ENCODE results near the gene SPAG6.

The SPAG6 gene

GRCh38 chr10:22437620-22438588, 92.6 kb downstream of the SPAG6 start:
- DNase-seq, result no peak

DNA sequence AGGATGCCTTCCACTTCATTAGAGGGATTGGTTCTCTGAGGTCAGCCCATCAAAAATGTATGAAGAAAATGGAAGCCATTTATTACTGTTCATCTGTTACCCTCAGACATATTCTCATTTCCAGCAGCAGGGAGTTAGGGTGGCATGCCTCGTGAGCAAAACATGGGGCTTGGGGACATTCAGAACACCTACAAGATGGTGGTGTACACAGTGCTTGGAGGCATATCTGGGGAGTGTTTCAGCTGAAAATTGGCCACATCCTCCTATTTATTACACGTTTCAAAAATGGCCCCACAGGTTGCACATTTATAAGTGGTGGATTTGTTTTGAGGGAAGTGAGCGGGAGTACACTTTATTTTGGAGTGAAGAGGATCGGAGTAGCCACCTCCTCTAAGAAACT, 93.4 kb downstream of the SPAG6 start:
- no peak for DNase-seq

DNA sequence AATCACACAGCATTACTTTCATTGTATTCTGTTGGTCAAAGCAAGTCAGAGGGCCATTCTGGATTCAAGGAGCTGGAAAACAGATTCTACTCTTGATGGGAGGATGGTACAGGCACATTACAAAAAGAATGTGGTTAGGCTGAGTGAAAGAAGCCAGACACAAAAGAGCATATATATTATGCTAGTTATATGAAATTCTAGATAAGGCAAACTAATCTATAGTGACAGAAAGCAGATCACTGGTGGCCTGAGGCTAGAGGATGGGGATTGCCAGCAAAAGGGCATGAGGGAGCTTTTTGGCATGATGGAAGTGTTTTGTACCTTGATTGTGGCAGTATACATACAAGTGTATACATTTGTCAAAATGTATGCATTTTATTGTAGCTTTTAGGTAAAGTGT, 96.8 kb downstream of the SPAG6 start:
- DNase-seq, result no peak

- no peak for DNase-seq
Observed at GRCh38 chr10:22442468-22442867, 97.2 kb downstream of the SPAG6 start.

DNA sequence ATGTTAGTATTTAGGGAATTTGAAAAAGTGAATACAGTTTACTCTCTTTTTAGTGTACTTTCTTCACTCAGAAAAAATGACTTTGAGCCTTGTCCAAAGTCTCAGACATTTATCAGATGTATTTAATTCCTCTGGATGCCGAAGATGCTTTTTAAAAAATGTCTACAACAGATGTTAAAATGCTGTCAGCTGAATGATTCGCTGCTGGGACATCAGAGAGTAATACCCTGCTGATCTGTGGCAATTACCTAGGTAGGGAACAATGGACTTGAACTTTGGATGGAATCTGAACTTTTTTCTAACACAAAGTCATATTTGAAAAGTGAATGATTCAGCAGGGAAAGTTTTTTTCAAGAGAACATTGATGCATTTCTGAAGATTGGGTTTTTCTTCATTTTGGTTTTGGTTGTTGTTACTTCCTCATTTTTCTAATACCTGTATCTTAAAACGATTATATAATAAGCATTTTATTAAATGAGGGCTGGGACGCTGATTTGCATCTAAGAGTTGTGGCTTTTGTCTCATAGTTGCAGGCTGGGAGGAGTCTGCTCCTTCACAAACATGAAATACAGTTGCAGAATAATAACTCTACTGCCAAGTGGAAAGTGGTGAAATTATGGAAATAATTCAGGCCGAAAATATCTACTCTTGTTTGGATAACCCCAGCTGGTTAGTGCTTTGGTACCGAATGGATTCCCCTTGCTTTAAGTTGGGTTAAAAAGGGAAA, 98.0 kb downstream of the SPAG6 start:
- DNase-seq, result no peak

DNA sequence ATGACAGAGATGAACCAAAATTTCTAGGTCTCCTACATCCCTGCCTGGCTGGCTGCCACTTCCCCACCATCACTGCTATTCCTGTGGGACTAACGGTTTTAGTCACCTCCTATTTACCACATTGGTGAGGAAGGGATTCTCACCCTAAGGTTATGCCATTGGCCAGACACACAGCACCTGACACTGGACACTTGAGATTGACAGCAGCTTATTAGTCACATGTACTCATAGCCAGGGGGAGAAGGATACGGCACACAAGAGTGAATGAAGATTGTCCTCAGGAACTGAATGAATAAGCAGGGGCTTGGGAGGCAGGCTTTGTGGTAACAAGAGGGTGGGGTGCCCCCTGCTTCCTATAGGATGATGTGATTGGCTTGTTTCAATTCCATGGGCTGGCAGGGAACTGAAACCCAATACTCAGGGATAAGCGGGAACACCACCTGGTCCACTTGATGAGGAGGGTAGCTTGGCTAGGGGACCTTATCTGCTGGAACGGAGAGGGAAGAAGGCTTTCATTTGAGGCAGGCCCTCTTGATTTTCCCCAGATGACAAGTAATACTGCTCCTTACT, 99.0 kb downstream of the SPAG6 start:
- peak; percentile 55 to 85 for DNase-seq

GRCh38 chr10:22445495-22445894, 100.2 kb downstream of the SPAG6 start:
- peak in 1 of 2 experiments; percentile 1 for DNase-seq

DNA sequence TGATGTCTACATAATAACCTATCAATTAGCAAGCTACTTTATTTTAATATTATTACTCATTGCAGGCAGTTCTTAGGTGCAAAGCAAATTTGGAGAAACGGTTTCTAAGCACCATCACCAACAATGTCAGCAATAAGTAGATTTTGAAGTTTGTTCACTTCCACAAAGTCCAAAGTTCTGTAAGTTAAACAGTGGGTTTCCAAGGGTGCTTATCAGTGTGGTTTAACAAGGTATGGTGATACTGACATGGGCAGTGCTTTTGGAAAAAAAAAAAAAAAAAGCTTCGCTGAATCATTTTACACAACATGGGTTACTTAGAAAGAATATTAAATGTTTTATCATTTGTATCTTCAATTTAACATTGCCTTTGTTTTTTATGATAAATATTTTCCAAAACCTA, 101.8 kb downstream of the SPAG6 start:
- DNase-seq, result no peak

DNA sequence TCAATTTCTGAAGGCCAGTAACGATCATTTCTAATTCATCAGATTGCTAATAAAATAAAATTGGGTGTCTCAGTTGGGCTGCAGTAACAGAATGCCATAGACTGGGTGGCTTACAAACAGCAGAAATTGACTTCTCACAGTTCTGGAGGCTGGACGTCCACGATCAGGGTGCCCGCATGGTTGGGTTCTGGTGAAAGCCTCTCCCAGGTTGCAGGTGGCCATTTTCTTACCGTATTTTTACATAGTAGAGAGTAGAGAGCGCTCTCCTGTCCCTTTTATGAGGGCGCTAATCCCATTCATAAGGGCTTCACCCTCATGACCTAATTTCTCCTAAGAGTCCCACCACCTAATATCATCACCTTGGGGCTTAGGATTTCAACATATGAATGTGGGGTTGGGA, 106.0 kb downstream of the SPAG6 start:
- no peak for DNase-seq

GRCh38 chr10:22453320-22453719, 108.0 kb downstream of the SPAG6 start:
- DNase-seq, result no peak

GRCh38 chr10:22453948-22454591, 108.8 kb downstream of the SPAG6 start:
- peak; percentile 42 to 71 for DNase-seq

GRCh38 chr10:22454634-22455033, 109.3 kb downstream of the SPAG6 start:
- DNase-seq, result no peak

GRCh38 chr10:22455068-22455857, 110.0 kb downstream of the SPAG6 start:
- no peak for DNase-seq

DNA sequence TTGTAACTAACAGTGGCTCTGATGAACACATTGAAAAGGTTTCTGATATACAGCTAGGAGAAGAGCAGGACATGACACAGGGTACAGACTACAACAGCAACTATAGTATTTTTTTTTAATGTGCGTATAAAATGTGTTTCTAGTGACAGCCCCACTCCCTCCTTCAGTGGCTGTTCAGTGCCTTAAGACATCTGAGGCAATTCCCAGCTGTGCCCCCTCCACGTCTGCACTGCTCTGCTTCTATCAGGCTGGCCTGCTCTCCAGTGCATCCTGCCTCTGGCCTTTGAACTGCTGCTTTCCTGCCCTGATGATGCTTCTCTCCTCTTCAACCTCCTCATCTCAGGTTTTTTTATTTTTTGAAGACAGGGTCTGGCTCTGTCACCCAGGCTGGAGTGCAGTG, 111.2 kb downstream of the SPAG6 start:
- DNase-seq, result no peak

DNA sequence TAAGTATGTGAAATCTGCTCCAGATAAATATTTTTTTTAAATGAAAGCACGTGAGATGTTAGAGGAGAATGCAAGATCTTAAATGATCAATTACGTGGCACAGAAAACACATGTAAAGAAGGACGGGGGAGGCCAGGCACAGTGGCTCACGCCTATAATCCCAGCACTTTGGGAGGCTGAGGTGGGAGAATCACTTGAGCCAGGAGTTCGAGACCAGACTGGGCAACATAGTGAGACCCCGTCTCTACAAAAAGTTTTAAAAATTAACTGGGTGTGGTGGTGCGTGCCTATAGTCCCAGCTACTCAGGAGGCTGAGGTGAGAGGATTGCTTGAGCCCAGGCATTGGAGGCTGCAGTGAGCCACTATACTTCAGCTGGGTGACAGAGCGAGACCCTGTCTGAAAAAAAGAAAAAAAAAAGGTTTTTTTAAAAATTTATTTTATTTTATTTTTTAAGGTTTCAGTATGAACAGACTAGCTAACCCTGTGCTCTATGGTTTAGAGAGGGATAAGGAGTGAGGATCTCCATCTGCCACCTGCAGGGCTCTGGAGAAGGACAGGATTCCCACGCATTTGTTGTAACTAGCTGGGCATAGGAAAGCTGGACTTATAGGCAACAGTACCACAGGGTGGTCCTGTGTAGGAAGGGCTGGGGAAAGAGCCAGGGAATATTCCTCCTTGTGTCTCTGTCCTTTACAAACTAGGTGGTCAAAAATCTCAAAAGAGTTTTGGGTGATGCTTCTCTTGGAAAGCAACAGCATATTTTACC, 113.2 kb downstream of the SPAG6 start:
- peak in 1 of 2 experiments; percentile 45 for DNase-seq

DNA sequence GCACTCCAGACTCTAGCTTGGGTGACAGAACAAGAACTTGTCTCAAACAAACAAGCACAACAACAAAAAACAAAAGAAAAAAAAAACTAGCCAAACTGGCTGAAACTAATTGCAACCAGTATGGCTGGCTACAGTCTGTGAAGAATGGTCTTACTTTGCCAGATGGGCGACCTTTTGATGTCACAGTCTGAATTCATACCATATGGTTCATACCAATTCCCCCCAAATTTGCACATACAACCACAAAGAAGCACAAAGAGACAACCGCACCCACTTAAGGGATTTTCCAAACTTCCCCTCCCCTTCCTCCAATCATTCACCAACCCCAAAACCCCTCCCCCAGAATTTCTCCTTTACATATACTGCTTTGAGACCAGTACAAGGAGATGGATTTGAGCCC, 114.2 kb downstream of the SPAG6 start:
- peak in 1 of 2 experiments; percentile 0 for DNase-seq

GRCh38 chr10:22460101-22460500, 114.8 kb downstream of the SPAG6 start:
- DNase-seq, result no peak

DNA sequence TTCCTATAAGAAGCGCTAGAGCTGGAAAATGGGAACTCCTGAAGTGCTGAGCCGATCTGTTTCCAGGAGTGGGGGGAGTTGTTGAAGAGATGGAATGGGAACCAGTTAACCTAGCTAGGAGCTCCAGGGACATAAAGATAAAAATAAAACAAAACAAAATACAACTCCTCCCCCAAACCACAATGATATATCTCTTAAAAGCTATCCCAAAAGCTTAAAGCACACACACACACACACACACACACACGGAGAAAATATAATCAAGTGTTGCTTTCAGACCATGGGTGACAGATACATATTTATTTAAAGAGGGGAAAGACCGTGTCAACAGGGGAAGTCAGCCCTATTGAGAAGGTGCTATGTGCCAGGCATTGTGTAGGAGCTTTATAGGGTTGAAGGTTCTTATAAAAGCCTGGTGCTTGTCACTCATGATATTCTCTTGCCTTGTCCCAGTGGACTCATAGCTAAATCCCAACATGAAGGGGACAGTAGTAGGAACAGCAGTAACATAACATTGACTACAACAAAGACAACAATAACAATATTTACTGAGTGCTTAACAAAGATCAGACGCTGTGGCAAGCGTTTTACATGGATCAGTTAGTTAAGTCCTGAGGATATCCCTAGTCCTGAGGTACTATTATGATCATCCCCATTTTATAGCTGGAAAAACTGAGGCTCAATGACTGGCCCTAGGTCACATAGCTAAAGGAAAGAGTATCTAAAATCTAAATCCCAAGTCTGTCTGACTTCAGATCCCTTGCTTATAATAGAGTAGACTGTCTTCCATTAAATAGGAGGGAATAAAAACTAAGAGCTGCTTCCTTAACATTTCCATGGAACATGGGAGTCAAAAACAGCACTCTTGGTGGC, 115.5 kb downstream of the SPAG6 start:
- no peak for DNase-seq

GRCh38 chr10:22461891-22462290, 116.6 kb downstream of the SPAG6 start:
- no peak for DNase-seq

DNA sequence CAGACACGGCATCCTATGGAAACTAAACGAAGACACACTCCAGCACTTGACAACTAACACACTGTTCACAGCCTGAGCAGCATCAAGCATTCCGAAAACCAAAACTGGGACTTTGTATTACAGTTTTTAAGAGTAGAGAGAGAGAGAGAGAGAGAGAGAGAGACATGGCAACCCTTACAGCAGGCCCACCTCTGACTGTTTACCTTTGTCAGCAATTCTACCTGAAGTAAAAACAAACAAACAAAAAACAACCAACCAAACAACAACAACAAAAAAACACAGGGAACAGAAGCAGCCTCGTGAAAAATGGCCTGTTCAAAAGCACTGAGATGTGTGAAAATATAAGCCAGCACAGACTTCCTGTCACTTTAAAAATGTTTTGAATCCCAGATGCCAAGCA, 118.0 kb downstream of the SPAG6 start:
- no peak for DNase-seq
